ENCODE measurements around the gene ENPP4.
"Not testable (repeated sequence)": the region's sequence is repeated elsewhere in the genome, so short reads cannot be mapped to it uniquely, and the experiment has no call there.

The ENPP4 gene

GRCh38 chr6:46116289-46116688, 13.5 kb upstream of the ENPP4 start:
- no peak for ATAC-seq
- TF ChIP-seq TSHZ2 (CRISPR knock-in tag; IDR thresholded peaks at IDR 0.05) (no peak), RARB (CRISPR knock-in tag; IDR thresholded peaks at IDR 0.05) (no peak), TOX (CRISPR knock-in tag; IDR thresholded peaks at IDR 0.05; ENCODE audit: borderline replicate concordance) (no peak), CSRNP3 (CRISPR knock-in tag; IDR thresholded peaks at IDR 0.05) (no peak), CSDC2 (CRISPR knock-in tag; IDR thresholded peaks at IDR 0.05) (no peak), OSR1 (CRISPR knock-in tag; IDR thresholded peaks at IDR 0.05) (no peak), ZFP3 (CRISPR knock-in tag; IDR thresholded peaks at IDR 0.05) (no peak), ZNF565 (CRISPR knock-in tag; conservative IDR thresholded peaks at IDR 0.05; ENCODE audit: low read depth) (no peak), SNAI2 (CRISPR knock-in tag; IDR thresholded peaks at IDR 0.05) (no peak), ZFP30 (CRISPR knock-in tag; IDR thresholded peaks at IDR 0.05) (no peak), ZC3H10 (CRISPR knock-in tag; IDR thresholded peaks at IDR 0.05) (no peak), ISL1 (CRISPR knock-in tag; IDR thresholded peaks at IDR 0.05) (no peak), ARNTL (CRISPR knock-in tag; IDR thresholded peaks at IDR 0.05; ENCODE audit: borderline replicate concordance, low read depth) (no peak), ESRRG (CRISPR knock-in tag; IDR thresholded peaks at IDR 0.05) (no peak), POU6F1 (CRISPR knock-in tag; IDR thresholded peaks at IDR 0.05; ENCODE audit: borderline replicate concordance, low read depth) (no peak), PPARA (CRISPR knock-in tag; IDR thresholded peaks at IDR 0.05; ENCODE audit: borderline replicate concordance) (no peak), BACH2 (CRISPR knock-in tag; IDR thresholded peaks at IDR 0.05; ENCODE audit: borderline replicate concordance) (no peak)

- no peak for TF ChIP-seq ISL1 (CRISPR knock-in tag; IDR thresholded peaks at IDR 0.05)
Measured at GRCh38 chr6:46118157-46118556, 11.6 kb upstream of the ENPP4 start.

GRCh38 chr6:46118836-46119235, 11.0 kb upstream of the ENPP4 start:
- no peak for TF ChIP-seq ZNF565 (CRISPR knock-in tag; conservative IDR thresholded peaks at IDR 0.05; ENCODE audit: low read depth)
- TF ChIP-seq ZNF70 (CRISPR knock-in tag; IDR thresholded peaks at IDR 0.05) = no peak
- TF ChIP-seq ISL1 (CRISPR knock-in tag; IDR thresholded peaks at IDR 0.05) = no peak
- no peak for TF ChIP-seq CSDC2 (CRISPR knock-in tag; IDR thresholded peaks at IDR 0.05)
- no peak for TF ChIP-seq CREB5 (CRISPR knock-in tag; IDR thresholded peaks at IDR 0.05; ENCODE audit: low read depth)
- no peak for TF ChIP-seq ZFP3 (CRISPR knock-in tag; IDR thresholded peaks at IDR 0.05)
- TF ChIP-seq BACH2 (CRISPR knock-in tag; IDR thresholded peaks at IDR 0.05; ENCODE audit: borderline replicate concordance) = no peak
- no peak for TF ChIP-seq PATZ1 (CRISPR knock-in tag; IDR thresholded peaks at IDR 0.05; ENCODE audit: borderline replicate concordance)
- no peak for TF ChIP-seq RARB (CRISPR knock-in tag; IDR thresholded peaks at IDR 0.05)
- ATAC-seq = no peak

More at GRCh38 chr6:46118157-46118556, 11.6 kb upstream of the ENPP4 start:
- no peak for ATAC-seq

GRCh38 chr6:46119679-46120078, 10.1 kb upstream of the ENPP4 start:
- not testable (repeated sequence) for ATAC-seq

Measured in SK-N-SH treated with all-trans-retinoic acid at 6 μM for 48 hours (cell line).